Tibial nerve (tissue), 4 donors: ENCODE measurements around the gene PAK3. TPM values are rescaled to one million over a fixed set of nuclear protein-coding genes. Genes with fewer than 3 reads are reported as not detected.

Experiments
- DNase-seq, 2 donors: peaks; one replicate each; pipeline ENCODE4 v3.0.0-alpha.2; 2019; ENCODE audit warnings: low spot score in 2 of 2
- H3K27ac ChIP-seq, 4 donors: fragments of 200-600 bp; sonication (generic) in 3 of 4; one replicate each; pipeline ENCODE4 v1.5.1; 2017 to 2019; ENCODE audit warnings: mild to moderate bottlenecking in 1 of 4
- H3K27me3 ChIP-seq, 2 donors: fragments of 200-600 bp; sonication (generic) in 1 of 2; one replicate each; pipeline versions ENCODE4 v1.5.1 to v1.6.0; 2017 to 2019
- H3K36me3 ChIP-seq, 3 donors: fragments of 200-600 bp; sonication (generic); one replicate each; pipeline ENCODE4 v1.5.1; 2018 to 2019
- H3K4me1 ChIP-seq, 4 donors: fragments of 200-600 bp; sonication (generic) in 3 of 4; one replicate each; pipeline ENCODE4 v1.5.1; 2017 to 2019
- H3K4me3 ChIP-seq, 4 donors: fragments of 200-600 bp; sonication (generic) in 3 of 4; one replicate each; pipeline ENCODE4 v1.5.1; 2017 to 2019; ENCODE audit warnings: mild to moderate bottlenecking in 1 of 4, moderate library complexity in 1 of 4
- H3K9me3 ChIP-seq, 4 donors: fragments of 200-600 bp; sonication (generic) in 3 of 4; one replicate each; pipeline ENCODE4 v1.5.1; 2017 to 2019
- EP300 ChIP-seq, 2 donors: sonication (generic); formaldehyde crosslinking; IDR thresholded peaks; one replicate each; pipeline ENCODE4 v1.6.1; 2017; ENCODE audit warnings: antibody characterized with exemption in 2 of 2, mild to moderate bottlenecking in 1 of 2
- POLR2A ChIP-seq, 2 donors: fragments of 450-650 bp; IDR thresholded peaks; one replicate each; pipeline ENCODE4 v1.6.1; 2017; ENCODE audit warnings: antibody characterized with exemption in 2 of 2, mild to moderate bottlenecking in 2 of 2, moderate library complexity in 2 of 2
- WGBS, 2 donors: methylation state at CpG; one replicate each; pipeline ENCODE4 v1.1.5; 2018; 5-methylcytosine and 5-hydroxymethylcytosine counted together
- total RNA-seq, 4 donors: library from RNA; depleted of rRNA; stranded (reverse); fragments of >200 nt; gene quantifications; one replicate each; pipeline ENCODE4 v1.1.0, GENCODE V29; 2016
- TF ChIP-seq, protein P1 (sequence below), 5 experiments: fragments of 200-600 bp in 3 of 5; fragments of 450-650 bp in 2 of 5; sonication (generic) in 3 of 5; IDR thresholded peaks; one replicate each; pipeline ENCODE4 v1.5.1; 2016 to 2019; ENCODE audit warnings: antibody characterized with exemption in 5 of 5, mild to moderate bottlenecking in 3 of 5, moderate library complexity in 2 of 5

Gene PAK3
- total RNA-seq, 4 donors from 2014 or later = 24.9 to 43.0 (median 27.7) TPM

DNA sequence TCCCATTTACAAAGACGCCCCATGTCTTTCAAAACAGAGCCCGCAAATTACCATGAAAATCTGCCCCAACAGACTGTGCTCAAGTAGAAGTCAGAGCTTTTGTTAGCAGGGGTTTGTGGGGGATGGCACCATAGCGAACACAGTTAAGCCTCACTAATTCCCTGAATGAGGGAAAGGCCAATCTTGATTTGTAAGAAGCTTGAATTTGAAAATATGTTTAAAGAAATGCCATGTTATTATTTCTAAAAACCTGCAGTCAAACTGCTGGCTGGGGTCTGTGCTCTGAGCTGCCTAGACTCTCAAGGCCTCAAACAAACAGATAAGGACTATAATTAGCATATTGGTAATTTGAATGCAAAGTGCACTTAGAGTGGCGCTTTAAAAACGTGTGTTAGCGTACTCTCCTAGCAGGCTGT is 9.4 kb upstream of the PAK3 start:
- Histone ChIP-seq H3K4me1 (no peaks in the 10 kb centered on the region), H3K4me3 (no peak overlapping the region), H3K27me3 (peaks cover 0 to 63% of the 10 kb centered on the region in 2 donors), H3K27ac (no peak overlapping the region), H3K36me3 (no peaks in the 10 kb centered on the region), H3K9me3 (no peaks in the 10 kb centered on the region)
- TF ChIP-seq POLR2A (IDR thresholded peaks at IDR 0.05) (no peak), EP300 (IDR thresholded peaks at IDR 0.05) (no peak)
- TF ChIP-seq, protein P1, sequence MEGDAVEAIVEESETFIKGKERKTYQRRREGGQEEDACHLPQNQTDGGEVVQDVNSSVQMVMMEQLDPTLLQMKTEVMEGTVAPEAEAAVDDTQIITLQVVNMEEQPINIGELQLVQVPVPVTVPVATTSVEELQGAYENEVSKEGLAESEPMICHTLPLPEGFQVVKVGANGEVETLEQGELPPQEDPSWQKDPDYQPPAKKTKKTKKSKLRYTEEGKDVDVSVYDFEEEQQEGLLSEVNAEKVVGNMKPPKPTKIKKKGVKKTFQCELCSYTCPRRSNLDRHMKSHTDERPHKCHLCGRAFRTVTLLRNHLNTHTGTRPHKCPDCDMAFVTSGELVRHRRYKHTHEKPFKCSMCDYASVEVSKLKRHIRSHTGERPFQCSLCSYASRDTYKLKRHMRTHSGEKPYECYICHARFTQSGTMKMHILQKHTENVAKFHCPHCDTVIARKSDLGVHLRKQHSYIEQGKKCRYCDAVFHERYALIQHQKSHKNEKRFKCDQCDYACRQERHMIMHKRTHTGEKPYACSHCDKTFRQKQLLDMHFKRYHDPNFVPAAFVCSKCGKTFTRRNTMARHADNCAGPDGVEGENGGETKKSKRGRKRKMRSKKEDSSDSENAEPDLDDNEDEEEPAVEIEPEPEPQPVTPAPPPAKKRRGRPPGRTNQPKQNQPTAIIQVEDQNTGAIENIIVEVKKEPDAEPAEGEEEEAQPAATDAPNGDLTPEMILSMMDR (IDR thresholded peaks at IDR 0.05) = no peak
- no peak for DNase-seq
- 36 to 50% methylated on average over 6 of the region's 6 CpGs for WGBS, 2 donors

DNA sequence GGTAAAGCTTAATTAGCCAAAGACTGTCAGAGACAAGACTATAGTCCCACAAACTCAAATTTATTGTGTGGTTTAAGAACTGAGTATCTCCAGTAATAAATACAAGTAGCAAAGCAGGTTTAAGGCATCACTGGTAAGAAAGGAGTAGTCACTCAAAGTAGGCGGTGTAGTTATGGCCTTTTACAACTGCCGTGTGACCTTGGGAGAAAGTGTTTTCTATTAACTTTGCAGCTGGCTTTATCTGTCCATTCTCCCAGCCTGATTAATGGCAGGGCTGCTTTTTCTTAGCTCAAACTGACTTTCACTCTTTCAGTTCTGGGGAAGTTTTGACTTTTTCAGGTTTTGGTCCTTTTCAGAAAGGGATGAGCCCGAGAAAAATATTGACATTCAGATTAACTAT is 7.4 kb upstream of the PAK3 start:
- Histone ChIP-seq H3K27ac (no peak overlapping the region), H3K36me3 (no peaks in the 10 kb centered on the region), H3K4me1 (no peaks in the 10 kb centered on the region), H3K4me3 (no peak overlapping the region), H3K9me3 (no peaks in the 10 kb centered on the region), H3K27me3 (peaks cover 0 to 74% of the 10 kb centered on the region in 2 donors)
- no peak for DNase-seq
- WGBS, 2 donors = 60 to 61% methylated on average over 3 of the region's 3 CpGs
- no peak for TF ChIP-seq EP300 (IDR thresholded peaks at IDR 0.05)
- TF ChIP-seq, protein P1 (IDR thresholded peaks at IDR 0.05) = no peak
- no peak for TF ChIP-seq POLR2A (IDR thresholded peaks at IDR 0.05)

DNA sequence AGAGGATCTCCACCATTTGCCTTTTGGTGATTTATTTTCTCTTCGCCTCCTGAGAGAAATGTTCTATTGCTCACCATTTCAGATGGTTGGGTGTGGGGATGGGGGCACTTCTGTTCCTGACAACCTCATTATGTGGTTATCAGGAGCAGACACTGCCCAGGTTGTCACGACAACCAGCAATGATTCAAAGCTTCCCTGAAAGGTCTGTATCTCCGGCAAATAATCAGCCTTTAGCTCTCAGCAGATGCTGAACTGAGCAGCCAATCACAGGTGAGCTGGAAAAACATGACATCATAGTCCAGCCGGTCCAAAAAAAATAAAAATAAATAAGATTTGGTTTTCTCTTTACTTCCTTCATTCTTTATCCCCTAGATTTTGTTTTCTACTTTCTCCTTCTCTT is 5.5 kb upstream of the PAK3 start:
- peaks cover 0 to 80% of the 10 kb centered on the region in 2 donors for H3K27me3 ChIP-seq
- TF ChIP-seq, protein P1 (IDR thresholded peaks at IDR 0.05) = no peak
- no peak for TF ChIP-seq POLR2A (IDR thresholded peaks at IDR 0.05)
- no peak for TF ChIP-seq EP300 (IDR thresholded peaks at IDR 0.05)
- H3K4me3 ChIP-seq = no peak overlapping the region
- no peak for DNase-seq
- H3K9me3 ChIP-seq = no peaks in the 10 kb centered on the region
- no peak overlapping the region for H3K27ac ChIP-seq
- WGBS, 2 donors = 40 to 68% methylated on average over 3 to 4 of the region's 4 CpGs
- H3K4me1 ChIP-seq = no peaks in the 10 kb centered on the region
- H3K36me3 ChIP-seq = no peaks in the 10 kb centered on the region

DNA sequence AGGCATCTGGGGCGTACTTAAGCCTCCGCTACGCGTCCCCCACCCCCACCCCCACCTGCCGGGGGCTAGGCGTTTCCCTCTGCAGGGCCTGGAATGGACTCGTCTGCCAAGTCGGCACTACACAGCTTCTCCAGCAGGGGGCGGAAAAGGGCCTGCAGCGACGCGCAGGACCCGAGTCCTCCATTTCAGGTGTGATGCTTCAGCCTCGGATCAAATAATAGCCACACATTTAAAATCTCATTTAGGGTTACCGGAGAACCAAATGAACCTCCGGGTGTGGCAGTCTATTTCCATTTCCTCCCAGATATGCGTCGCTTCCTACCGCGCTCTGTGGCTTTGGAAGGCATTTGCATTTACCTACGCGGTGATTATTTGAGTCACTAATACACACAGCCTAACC is 2.9 kb downstream of the PAK3 start:
- no peak for TF ChIP-seq POLR2A (IDR thresholded peaks at IDR 0.05)
- TF ChIP-seq, protein P1 (IDR thresholded peaks at IDR 0.05) = peak; percentile 49 to 68 (median 58)
- peaks cover 0 to 74% of the 10 kb centered on the region in 2 donors for H3K27me3 ChIP-seq

DNA sequence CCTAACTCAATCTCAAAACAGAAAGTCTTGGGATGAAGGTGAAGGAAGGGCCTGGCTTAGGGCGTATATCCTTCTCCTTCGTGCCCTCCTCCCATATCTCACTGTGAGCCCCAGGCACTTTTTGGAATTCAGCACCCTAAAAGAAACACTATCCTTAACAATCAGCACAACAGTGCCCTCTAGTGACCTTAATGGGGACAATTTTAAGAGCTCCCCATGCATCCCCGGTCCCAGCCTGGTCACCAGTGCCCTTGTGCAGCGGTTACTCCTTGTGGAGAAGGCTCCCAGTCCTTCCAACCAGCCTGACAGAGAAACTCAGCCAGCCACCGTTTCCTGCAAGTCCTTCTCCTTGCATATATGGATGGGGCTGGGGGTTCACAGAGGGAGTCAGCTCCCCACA is 4.2 kb downstream of the PAK3 start:
- Histone ChIP-seq H3K36me3 (no peaks in the 10 kb centered on the region), H3K4me1 (peaks cover 0 to 14% (median 0%) of the 10 kb centered on the region in 4 donors), H3K27ac (no peak overlapping the region), H3K27me3 (peaks cover 0 to 69% of the 10 kb centered on the region in 2 donors), H3K9me3 (no peaks in the 10 kb centered on the region), H3K4me3 (no peak overlapping the region)
- TF ChIP-seq EP300 (IDR thresholded peaks at IDR 0.05) = no peak
- TF ChIP-seq, protein P1 (IDR thresholded peaks at IDR 0.05) = peak in 2 of 5 experiments; percentile 35 to 37
- 23 to 26% methylated on average over 3 to 5 of the region's 5 CpGs for WGBS, 2 donors
- peak in 1 of 2 donors; percentile 17 for DNase-seq

More for the DNA sequence above, 2.9 kb downstream of the PAK3 start:
- H3K36me3 ChIP-seq = no peaks in the 10 kb centered on the region
- peak in 1 of 2 donors; percentile 27 for DNase-seq
- H3K27ac ChIP-seq = no peak overlapping the region
- 33 to 46% methylated on average over 14 of the region's 22 CpGs for WGBS, 2 donors
- H3K9me3 ChIP-seq = no peaks in the 10 kb centered on the region
- no peak overlapping the region for H3K4me3 ChIP-seq
- peaks cover 0 to 14% (median 0%) of the 10 kb centered on the region in 4 donors for H3K4me1 ChIP-seq
